Astrocyte (in vitro differentiated cells and primary cell): ENCODE measurements around the gene TEAD1. TPM values are rescaled to one million over a fixed set of nuclear protein-coding genes. Genes with fewer than 3 reads are reported as not detected.

Experiments used
- DNase-seq: peaks from one replicate; pipeline ENCODE4 v3.0.0-alpha.2; 2010; ENCODE audit warnings: low read depth
- FAIRE-seq: peaks from 2 replicates; lab custom pipeline; 2011; peaks lifted over from hg19 to GRCh38; lab: Jason Lieb, UNC
- H2AFZ ChIP-seq: 2 replicates; pipeline ENCODE4 v1.6.0; 2012; ENCODE audit warnings: low read depth, low read length, inconsistent platforms
- H3K27ac ChIP-seq: 2 replicates; pipeline ENCODE4 v1.5.1; 2011; ENCODE audit warnings: low read depth, low read length, inconsistent platforms
- H3K27me3 ChIP-seq: 2 replicates; pipeline ENCODE4 v1.6.0; 2011; ENCODE audit warnings: low read length, inconsistent platforms; ENCODE audit not compliant: insufficient read depth
- H3K36me3 ChIP-seq: 2 replicates; pipeline ENCODE4 v1.5.1; 2011; ENCODE audit warnings: low read length, inconsistent platforms; ENCODE audit not compliant: insufficient read depth
- H3K4me1 ChIP-seq: 2 replicates; pipeline ENCODE4 v1.5.1; 2011; ENCODE audit warnings: low read length, inconsistent platforms; ENCODE audit not compliant: insufficient read depth
- H3K4me2 ChIP-seq: 2 replicates; pipeline ENCODE4 v1.6.0; 2012; ENCODE audit warnings: low read length, inconsistent platforms
- H3K4me3 ChIP-seq: 2 replicates; pipeline ENCODE4 v1.5.1; 2011; ENCODE audit warnings: low read depth, mild to moderate bottlenecking, low read length, inconsistent platforms; ENCODE audit not compliant: insufficient read depth
- H3K79me2 ChIP-seq: 2 replicates; pipeline ENCODE4 v1.6.0; 2012; ENCODE audit warnings: mild to moderate bottlenecking, low read length, inconsistent platforms; ENCODE audit not compliant: insufficient read depth
- H3K9ac ChIP-seq: 2 replicates; pipeline ENCODE4 v1.6.0; 2012; ENCODE audit warnings: mild to moderate bottlenecking, low read length, inconsistent platforms
- H3K9me3 ChIP-seq: 2 replicates; pipeline ENCODE4 v1.5.1; 2012; ENCODE audit warnings: low read depth, mild to moderate bottlenecking, low read length, inconsistent platforms; ENCODE audit not compliant: insufficient read depth
- H4K20me1 ChIP-seq: 2 replicates; pipeline ENCODE4 v1.6.0; 2012; ENCODE audit warnings: low read length, inconsistent platforms; ENCODE audit not compliant: insufficient read depth
- H3K27ac Mint-ChIP-seq: one replicate; pipeline ENCODE4 v1.8.0; 2021; ENCODE audit warnings: mild to moderate bottlenecking, mixed read lengths; ENCODE audit not compliant: unreplicated experiment
- H3K27me3 Mint-ChIP-seq: one replicate; pipeline ENCODE4 v1.8.0; 2021; ENCODE audit warnings: low read depth, mixed read lengths; ENCODE audit not compliant: unreplicated experiment
- H3K36me3 Mint-ChIP-seq: one replicate; pipeline ENCODE4 v1.8.0; 2021; ENCODE audit warnings: low read depth, mixed read lengths; ENCODE audit not compliant: unreplicated experiment
- H3K4me1 Mint-ChIP-seq: one replicate; pipeline ENCODE4 v1.8.0; 2021; ENCODE audit warnings: low read depth, mixed read lengths; ENCODE audit not compliant: unreplicated experiment
- H3K4me3 Mint-ChIP-seq: one replicate; pipeline ENCODE4 v1.8.0; 2021; ENCODE audit warnings: mild to moderate bottlenecking, moderate library complexity, mixed read lengths; ENCODE audit not compliant: unreplicated experiment
- H3K9me3 Mint-ChIP-seq: one replicate; pipeline ENCODE4 v1.8.0; 2021; ENCODE audit warnings: mild to moderate bottlenecking, mixed read lengths; ENCODE audit not compliant: unreplicated experiment
- EZH2 ChIP-seq: IDR thresholded peaks from 2 replicates; pipeline ENCODE4 v1.6.1; 2012; ENCODE audit warnings: mild to moderate bottlenecking, low read length, inconsistent platforms; ENCODE audit not compliant: insufficient read depth
- total RNA-seq: library from RNA; stranded (reverse); gene quantifications from 2 replicates; pipeline ENCODE4 v1.2.1, GENCODE V29; 2021
- TF ChIP-seq, protein P1 (sequence below): IDR thresholded peaks from 2 replicates; pipeline ENCODE4 v1.5.1; 2011; ENCODE audit warnings: low read depth, mild to moderate bottlenecking, inconsistent platforms, low read length, moderate library complexity; ENCODE audit not compliant: insufficient read depth

Gene TEAD1
- total RNA-seq, 1 donor from 2014 or later: 149 TPM

GRCh38 chr11:12667646-12668045 lies 6.6 kb upstream of the TEAD1 start:
- H3K36me3 Mint-ChIP-seq: no peaks in the 10 kb centered on the region
- peaks cover 18% of the 10 kb centered on the region for H3K9me3 Mint-ChIP-seq
- H3K4me1 Mint-ChIP-seq: no peaks in the 10 kb centered on the region
- Histone ChIP-seq H3K4me1 (no peaks in the 10 kb centered on the region), H3K79me2 (no peaks in the 10 kb centered on the region), H3K4me3 (no peak overlapping the region), H4K20me1 (no peaks in the 10 kb centered on the region), H3K27me3 (peaks cover 4% of the 10 kb centered on the region), H3K9ac (no peak overlapping the region), H2AFZ (no peak overlapping the region), H3K27ac (no peak overlapping the region), H3K9me3 (no peaks in the 10 kb centered on the region), H3K4me2 (no peak overlapping the region), H3K36me3 (no peaks in the 10 kb centered on the region)
- no peak for FAIRE-seq
- H3K27ac Mint-ChIP-seq: no peak overlapping the region
- H3K4me3 Mint-ChIP-seq: no peak overlapping the region
- TF ChIP-seq, protein P1, sequence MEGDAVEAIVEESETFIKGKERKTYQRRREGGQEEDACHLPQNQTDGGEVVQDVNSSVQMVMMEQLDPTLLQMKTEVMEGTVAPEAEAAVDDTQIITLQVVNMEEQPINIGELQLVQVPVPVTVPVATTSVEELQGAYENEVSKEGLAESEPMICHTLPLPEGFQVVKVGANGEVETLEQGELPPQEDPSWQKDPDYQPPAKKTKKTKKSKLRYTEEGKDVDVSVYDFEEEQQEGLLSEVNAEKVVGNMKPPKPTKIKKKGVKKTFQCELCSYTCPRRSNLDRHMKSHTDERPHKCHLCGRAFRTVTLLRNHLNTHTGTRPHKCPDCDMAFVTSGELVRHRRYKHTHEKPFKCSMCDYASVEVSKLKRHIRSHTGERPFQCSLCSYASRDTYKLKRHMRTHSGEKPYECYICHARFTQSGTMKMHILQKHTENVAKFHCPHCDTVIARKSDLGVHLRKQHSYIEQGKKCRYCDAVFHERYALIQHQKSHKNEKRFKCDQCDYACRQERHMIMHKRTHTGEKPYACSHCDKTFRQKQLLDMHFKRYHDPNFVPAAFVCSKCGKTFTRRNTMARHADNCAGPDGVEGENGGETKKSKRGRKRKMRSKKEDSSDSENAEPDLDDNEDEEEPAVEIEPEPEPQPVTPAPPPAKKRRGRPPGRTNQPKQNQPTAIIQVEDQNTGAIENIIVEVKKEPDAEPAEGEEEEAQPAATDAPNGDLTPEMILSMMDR: no peak
- TF ChIP-seq EZH2: no peak
- H3K27me3 Mint-ChIP-seq: peaks cover 8% of the 10 kb centered on the region
- no peak for DNase-seq

DNA sequence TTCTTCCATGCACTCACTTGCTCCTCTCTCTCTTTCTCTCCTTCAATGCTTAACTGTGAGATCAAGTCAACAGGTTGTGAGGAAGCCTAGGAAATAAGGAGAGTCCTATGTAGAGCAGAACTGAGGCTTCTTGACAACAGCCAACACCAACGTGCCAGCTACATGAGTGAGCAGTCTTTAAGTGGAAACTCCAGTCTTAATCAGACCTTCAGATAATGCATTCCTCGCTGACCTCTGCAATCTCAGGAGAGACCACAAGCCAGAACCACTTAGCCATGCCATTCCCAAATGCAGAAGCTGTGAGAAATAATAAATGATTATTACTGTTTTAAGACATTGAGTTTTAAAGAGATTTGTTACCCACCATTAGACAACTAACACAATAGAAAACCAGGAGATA lies 6.1 kb upstream of the TEAD1 start:
- Histone ChIP-seq H3K27me3 (peaks cover 4% of the 10 kb centered on the region), H3K9ac (no peak overlapping the region), H3K36me3 (no peaks in the 10 kb centered on the region), H3K9me3 (no peaks in the 10 kb centered on the region), H3K4me3 (no peak overlapping the region), H3K79me2 (no peaks in the 10 kb centered on the region), H4K20me1 (no peaks in the 10 kb centered on the region), H3K27ac (no peak overlapping the region), H2AFZ (no peak overlapping the region), H3K4me2 (no peak overlapping the region), H3K4me1 (no peaks in the 10 kb centered on the region)
- no peak overlapping the region for H3K27ac Mint-ChIP-seq
- H3K4me1 Mint-ChIP-seq: no peaks in the 10 kb centered on the region
- DNase-seq (peak; percentile 76), FAIRE-seq (no peak)
- peaks cover 18% of the 10 kb centered on the region for H3K9me3 Mint-ChIP-seq
- no peak overlapping the region for H3K4me3 Mint-ChIP-seq
- H3K36me3 Mint-ChIP-seq: no peaks in the 10 kb centered on the region
- TF ChIP-seq, protein P1: no peak
- no peak for TF ChIP-seq EZH2
- H3K27me3 Mint-ChIP-seq: peaks cover 8% of the 10 kb centered on the region

- Histone ChIP-seq H2AFZ (no peak overlapping the region), H3K4me2 (no peak overlapping the region), H3K36me3 (no peaks in the 10 kb centered on the region), H4K20me1 (no peaks in the 10 kb centered on the region), H3K9me3 (no peaks in the 10 kb centered on the region), H3K79me2 (no peaks in the 10 kb centered on the region), H3K4me3 (no peak overlapping the region), H3K27me3 (no peaks in the 10 kb centered on the region), H3K4me1 (no peaks in the 10 kb centered on the region), H3K27ac (no peak overlapping the region), H3K9ac (no peak overlapping the region)
- no peak for DNase-seq
- H3K9me3 Mint-ChIP-seq: peaks cover 13% of the 10 kb centered on the region
- H3K4me1 Mint-ChIP-seq: no peaks in the 10 kb centered on the region
- no peak overlapping the region for H3K4me3 Mint-ChIP-seq
- no peak for FAIRE-seq
- peaks cover 4% of the 10 kb centered on the region for H3K27me3 Mint-ChIP-seq
- TF ChIP-seq, protein P1: no peak
- no peak for TF ChIP-seq EZH2
- H3K36me3 Mint-ChIP-seq: no peaks in the 10 kb centered on the region
- H3K27ac Mint-ChIP-seq: no peak overlapping the region
Measured at GRCh38 chr11:12669930-12670329, 4.3 kb upstream of the TEAD1 start.
